Muscle of arm (tissue), 14 donors: ENCODE measurements around the gene EME1. TPM values are rescaled to one million over a fixed set of nuclear protein-coding genes. Genes with fewer than 3 reads are reported as not detected.
"Not testable (repeated sequence)": the region's sequence is repeated elsewhere in the genome, so short reads cannot be mapped to it uniquely, and the experiment has no call there.

ENCODE experiments used
- DNase-seq: peaks from one replicate; pipeline ENCODE4 v3.0.0-alpha.2; 2013
- long read RNA-seq, 11 donors: transcript quantifications; one replicate each; lab custom pipeline, GENCODE V29; 2026
- polyA plus RNA-seq, 12 donors: library from polyadenylated mRNA; unstranded; fragments of 120-200 nt; gene quantifications; one replicate each; pipeline ENCODE4 v1.2.1, GENCODE V29; 2013; ENCODE audit not compliant: insufficient read length in 12 of 12

Gene EME1, protein sequence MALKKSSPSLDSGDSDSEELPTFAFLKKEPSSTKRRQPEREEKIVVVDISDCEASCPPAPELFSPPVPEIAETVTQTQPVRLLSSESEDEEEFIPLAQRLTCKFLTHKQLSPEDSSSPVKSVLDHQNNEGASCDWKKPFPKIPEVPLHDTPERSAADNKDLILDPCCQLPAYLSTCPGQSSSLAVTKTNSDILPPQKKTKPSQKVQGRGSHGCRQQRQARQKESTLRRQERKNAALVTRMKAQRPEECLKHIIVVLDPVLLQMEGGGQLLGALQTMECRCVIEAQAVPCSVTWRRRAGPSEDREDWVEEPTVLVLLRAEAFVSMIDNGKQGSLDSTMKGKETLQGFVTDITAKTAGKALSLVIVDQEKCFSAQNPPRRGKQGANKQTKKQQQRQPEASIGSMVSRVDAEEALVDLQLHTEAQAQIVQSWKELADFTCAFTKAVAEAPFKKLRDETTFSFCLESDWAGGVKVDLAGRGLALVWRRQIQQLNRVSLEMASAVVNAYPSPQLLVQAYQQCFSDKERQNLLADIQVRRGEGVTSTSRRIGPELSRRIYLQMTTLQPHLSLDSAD
- 10 to 100 TPM in 1 of 12 donors, 1 to 10 TPM in 10, not detected in 1; 3.4 to 23.2 (median 6.6) TPM for polyA plus RNA-seq
- long read RNA-seq, donor 1 = 0 reads
- long read RNA-seq, donor 2, partial matches to known transcripts = 0 of 35 reads
- long read RNA-seq, donor 2, other reads (novel, unspliced or antisense) = 35 of 35 reads
- long read RNA-seq, donor 3 = 0 reads
- long read RNA-seq, donor 4 = 0 reads
- long read RNA-seq, donor 5 = 0 reads
- long read RNA-seq, donor 6 = 0 reads
- long read RNA-seq, donor 7 = 0 reads
- long read RNA-seq, donor 8, partial matches to known transcripts = 0 of 1 reads
- long read RNA-seq, donor 8, other reads (novel, unspliced or antisense) = 0 of 1 reads
- long read RNA-seq, donor 9, partial matches to known transcripts = 0 of 1 reads
- long read RNA-seq, donor 9, other reads (novel, unspliced or antisense) = 0 of 1 reads
- long read RNA-seq, donor 10 = 0 reads
- long read RNA-seq, donor 11, partial matches to known transcripts = 0 of 35 reads
- long read RNA-seq, donor 11, other reads (novel, unspliced or antisense) = 34 of 35 reads

DNA sequence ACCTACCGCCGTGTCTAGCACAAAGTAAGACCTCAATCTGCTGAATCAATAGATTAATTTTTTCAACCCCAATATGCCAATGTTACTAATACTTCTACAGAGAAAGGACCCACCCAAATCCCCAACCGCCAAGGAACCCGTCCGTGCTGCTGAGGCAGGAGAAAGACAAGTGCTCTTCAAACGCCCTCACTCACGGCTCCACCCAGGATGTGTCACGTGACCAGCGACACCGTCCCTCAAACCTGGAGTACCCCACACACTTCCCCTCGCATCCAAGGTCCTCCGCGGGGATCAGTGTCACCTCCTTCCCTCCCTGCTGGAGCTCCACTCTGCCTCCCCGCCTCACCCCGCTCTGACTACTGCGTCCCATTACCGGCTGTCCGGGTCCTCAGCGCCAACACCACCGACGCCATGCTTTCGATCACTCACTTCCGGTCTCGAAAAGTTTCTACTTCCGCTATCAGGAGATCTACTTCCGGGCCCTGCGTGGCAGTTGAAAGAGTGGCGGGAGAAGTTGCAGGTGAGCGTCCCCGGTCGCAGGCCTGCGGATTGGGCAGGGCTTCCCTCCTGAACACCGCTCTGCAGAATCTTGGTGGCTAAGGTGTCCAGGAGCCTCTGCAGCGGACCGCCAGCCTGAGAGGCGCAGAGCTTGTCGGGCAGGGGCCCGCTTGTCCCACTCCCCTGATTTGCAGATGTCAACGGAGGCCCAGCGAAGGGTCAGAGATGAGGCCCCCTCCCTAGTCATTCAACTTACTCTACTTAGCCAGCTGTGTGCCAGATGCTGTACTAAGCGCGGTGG lies at the start of gene EME1, which contains the start of gene MRPL27:
TSS of gene EME1 (plus strand) at position 472 of the 799 bp plus-strand sequence. CDS start 1,980 bp downstream, outside the sequence.
TSS of gene MRPL27 (minus strand) at position 427 of the 799 bp plus-strand sequence. CDS start at position 413, 14 bp downstream.
- DNase-seq = peak; percentile 95

DNA sequence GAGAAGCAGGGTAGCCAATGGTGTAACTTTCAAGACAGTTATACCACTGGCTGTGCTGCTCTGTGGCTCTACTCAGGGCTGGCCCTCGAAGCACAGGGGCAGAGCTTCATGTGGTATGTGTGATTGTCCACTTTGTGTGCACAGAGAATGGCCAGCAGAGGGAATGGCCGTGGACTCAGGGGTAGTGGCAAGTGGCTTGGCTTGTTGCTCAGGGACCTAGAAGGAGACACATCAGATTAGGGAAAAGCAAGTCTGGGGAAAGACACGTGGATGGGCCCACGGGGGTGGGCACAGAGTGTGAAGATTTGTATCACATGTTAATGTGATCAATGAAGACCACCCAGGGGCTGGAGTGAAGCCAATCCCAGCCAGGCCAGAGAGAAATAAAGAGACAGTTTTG lies 47.1 kb upstream of the EME1 start:
- DNase-seq = no peak

DNA sequence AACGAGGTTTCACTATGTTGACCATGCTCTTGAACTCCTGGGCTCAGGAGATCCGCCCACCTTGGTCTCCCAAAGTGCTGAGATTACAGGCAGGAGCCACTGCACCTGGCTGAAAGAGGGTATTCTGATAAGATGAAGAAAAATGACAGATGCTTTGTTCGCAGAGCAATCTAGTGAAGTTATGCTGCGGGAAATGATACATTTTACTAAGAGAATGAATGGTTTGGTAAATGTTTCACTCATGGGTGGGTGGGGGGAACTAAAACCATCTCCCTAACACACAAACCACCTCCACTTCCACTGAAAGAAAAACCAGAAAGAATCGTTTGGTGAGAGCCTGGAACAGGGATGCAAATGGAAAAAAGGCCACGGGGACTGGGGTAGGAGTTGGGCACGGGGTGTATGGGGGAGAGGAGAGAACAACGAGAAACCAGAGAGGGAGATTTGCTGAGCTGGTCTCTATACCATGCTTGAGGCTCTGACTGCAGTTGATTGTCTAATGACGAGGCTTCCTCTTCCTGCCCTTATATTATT lies 46.1 kb upstream of the EME1 start:
- no peak for DNase-seq

DNA sequence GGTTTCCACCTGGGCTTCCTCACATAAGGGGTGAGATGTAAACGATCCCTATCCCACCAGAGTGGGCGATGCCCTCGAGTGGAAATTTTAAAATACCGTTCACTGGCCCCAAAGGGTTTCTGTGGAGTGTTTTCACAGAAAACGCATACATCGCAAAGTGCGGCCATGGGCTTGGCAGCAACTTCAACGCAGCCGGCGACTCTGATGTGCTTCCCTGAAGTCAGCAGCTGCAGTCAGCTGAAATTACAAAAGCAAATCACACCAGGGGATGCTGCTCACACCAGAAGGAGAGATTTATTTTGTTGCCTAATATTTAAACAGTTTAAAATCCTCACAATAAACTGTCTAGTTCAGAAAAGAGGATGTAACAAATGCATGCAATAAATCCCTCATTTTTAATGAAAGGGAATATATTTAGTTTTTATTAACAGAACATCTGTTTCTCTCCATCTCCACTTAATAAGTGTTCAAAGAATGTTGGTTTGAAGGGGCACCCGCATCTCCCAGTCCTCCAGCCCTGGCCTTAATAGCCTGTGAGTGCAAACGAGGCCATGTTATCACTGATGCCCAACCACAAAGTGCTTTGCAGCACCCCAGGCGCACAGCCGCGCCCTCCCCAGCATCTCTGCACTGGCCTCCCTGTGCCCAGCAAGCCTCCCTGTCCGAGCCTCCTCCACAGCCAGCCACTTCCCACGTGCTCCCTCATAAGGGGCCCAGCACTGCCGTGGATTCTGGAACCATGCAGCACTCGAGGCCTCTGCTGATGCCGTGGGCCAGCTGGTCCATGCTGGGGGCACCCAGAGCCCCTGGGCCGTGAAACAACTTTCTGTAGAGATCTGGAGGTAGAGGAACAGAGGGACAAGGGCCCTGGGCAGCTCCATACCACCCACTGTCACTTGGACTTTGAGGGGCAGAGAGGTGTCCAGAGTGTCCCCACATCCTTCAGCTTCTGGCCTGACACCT lies 44.4 kb upstream of the EME1 start:
- DNase-seq = no peak

DNA sequence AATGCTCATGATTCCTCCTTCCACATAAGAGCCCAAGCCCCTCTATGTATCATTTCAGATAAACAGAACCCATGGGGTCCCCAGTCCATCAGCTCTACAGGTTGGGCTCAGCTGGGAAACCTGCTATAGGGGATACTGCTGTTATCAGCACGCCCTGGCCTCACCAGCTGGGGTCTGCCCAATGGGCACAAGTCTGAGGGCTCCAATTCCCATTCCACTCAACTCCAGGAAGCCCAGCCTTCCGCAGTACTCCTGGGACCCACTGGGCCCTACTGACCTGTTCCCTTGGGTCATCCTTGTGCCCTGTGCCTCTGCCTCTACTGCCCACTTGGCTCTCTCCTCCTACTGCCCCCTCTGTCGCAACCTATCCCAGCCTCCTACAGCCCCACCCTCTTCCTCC lies 43.3 kb upstream of the EME1 start:
- DNase-seq = no peak

DNA sequence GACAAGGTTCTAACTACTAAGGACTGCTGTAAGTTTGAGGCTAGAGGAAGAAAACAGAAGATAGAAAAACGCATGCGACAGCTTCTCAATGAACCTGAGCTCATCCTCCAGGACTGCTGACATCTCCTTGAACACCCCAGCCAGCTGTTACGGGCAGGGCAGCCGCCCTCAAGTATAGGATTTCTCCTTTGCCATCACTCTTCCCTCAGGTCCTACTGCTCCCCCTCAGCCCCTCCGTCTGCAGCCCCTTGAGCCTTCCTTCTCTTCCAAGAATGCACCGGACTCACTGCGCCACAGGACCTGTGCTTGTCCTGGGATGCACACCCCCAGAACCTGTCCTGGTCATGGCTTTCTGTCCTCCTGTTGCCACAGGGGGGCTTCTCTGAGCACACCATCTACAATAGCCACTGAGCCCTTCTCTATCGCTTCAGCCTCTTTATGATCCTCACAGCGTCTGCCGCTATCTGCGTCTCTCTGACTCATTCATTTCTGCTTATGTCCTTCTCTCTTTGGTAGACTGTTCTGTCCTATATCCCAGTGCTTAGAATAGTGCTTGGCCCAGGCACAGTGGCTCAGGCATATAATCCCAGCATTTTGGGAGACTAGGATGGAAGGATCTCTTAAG lies 42.8 kb upstream of the EME1 start:
- no peak for DNase-seq

DNA sequence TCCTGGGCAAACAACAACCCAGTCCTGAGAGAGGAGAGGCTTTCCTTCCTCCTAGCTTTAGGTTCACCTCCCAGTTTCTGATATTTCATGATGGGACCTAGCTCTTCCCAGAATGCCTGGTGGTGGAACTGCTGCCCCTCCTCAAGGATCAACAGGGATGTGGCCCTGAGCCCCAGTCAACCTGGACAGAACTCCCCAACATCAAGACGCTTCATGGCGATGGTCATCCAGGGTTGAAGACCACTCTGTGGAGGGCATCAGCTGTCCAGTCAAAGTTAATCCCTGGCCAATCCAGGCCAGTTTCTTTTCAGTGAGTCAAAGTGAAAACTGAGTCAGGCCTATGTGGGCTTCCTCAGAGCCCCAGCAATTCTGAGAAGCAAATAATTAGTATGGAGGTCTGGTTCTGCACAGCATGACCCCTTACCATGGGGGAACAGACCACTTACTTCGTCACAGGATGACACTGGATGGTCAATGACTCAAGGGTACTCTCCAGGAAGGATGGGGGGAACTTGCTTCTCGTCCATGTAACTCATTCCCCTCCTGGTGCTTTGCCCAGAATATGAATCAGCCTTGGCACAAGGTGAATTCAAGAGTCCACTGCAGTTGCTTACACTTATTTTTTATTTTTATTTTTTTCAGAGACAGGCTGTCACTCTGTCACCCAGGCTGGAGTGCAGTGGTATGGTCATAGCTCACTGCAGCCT lies 41.8 kb upstream of the EME1 start:
- no peak for DNase-seq

DNA sequence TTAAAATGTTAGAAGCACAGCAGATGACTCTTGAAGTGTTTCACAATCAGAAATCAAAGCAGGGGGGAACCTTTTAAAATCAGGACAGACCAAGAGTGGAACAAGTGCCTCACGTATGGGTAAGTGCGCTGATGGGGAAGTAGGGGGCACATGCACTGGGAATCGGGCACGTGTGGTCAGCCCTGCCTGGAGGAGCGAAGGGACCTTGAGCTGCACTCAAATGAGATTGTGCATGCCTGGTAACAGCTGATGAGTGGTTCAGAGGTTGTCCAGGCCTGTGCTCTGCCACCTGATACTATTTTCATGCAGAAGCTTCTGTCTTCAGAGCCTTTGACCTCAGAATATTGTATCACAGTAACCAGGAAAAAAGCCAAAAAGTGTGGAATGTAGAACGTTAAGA lies 40.8 kb upstream of the EME1 start:
- no peak for DNase-seq

DNA sequence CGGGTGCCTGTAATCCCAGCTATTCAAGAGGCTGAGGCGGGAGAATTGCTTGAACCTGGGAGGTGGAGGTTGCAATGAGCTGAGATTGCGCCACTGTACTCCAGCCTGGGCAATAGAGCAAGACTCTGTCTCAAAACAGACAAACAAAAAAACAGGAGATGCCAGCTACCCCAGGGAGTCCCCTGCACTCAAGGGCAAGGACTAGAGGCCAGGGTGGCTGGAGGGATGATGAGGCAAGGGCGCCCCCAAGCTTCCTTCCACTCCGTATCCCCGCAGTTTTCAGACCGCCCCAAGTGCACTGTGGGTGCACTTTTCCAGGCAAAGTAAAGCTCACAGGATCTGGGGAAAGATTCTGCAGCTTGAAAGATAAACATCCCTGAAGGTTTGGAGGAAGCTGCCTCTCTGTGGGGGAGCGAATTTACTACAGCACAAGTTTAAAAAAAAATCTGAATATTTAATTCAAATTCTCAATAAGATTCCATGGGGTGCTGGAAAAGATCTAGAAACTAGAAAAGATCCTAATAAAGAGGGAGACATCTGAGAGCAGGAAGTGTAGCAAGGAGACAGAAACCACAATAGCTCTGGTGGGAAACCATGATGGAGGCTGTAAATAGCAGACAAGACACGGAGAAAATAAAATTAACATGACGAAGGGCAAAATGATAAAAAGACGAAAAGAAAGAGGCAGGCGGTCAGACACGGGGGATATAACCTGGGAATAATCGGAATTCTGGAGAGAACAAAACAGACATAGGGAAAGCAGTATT lies 39.6 kb upstream of the EME1 start:
- not testable (repeated sequence) for DNase-seq

DNA sequence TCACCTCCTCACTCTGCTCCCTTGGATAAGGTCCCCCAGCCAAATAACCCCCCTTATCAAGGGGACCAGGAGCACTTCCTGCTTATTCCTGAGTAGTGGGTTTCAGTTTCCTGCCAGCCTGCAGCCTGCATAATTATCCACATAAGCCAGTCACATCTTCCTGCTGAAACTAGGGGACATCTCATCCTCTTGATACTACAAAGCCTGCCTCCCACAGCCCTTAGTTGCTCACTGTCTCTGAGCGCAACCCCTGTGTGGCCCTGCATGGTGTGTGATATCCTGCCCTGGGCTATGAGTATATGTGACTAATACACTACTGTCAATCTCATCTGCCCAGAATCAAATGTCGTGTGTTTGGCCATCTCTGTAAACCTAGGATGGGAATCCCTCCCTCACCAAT lies 35.1 kb upstream of the EME1 start:
- DNase-seq = no peak

DNA sequence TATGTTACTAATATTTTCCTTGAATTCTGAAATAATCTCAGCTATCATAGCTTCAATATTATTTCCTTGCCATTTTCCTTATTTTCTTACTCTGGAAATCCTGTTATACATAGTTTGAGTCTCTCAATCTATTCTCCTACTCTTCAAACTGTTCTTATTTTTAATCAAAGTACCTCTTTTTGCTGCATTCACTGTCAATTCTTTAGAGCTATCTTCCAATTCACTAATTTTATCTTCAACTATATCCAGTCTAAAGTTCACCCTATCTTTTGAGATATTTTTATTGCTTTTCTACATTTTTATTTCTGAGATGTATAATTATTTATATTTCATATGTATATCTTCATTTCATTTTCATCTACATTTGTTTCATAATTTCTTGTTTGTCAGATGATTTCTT lies 34.4 kb upstream of the EME1 start:
- DNase-seq = no peak

DNA sequence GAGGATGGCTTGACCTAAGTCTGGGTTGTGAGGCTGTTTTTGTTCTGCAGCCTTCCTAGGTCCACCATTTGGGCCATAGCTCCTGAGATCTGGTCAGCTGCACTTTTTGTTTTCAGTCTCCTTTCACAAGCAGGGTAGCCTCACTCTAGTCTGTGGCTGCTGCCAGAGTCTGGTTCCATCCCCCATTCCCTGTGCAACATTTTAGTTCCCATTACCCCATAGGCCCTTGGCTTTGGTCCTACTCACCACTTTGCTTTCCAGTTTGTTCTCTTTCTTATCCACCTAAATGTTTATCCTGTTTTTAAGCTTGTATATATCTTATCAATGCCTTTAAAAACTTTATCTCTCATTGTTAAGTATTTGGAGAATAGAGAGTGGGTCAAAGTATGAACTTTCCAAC lies 33.6 kb upstream of the EME1 start:
- DNase-seq = no peak

DNA sequence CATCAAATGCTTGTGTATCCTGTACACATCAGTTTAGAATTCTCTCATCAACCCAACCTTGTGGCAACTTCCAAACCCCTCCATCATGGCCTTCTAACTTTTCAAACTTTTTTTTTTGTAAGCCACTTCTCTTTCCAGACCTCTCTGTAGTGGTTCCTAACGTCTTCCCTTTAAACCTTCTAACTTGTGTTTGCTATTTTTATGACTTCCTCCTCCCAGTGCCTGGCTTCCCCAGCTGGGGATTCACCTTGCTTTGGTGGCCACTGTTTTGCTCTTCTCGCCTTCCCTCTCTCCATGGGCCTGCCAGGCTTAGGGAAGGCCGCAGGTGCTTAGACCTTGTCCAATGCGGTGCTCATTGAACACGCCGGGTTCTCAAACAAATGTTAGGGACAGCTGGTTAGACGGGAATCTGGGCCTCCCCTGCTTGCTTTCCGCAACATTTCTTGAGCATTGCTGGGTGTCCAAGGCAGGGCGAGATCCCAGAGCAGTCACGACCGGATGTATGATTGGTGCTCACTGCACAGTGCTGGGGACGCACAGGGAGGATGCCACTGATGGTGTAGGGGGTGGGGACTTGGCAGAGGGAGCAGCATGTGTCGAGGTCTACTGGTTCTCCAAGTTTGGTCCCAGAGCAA lies 28.2 kb upstream of the EME1 start:
- no peak for DNase-seq

DNA sequence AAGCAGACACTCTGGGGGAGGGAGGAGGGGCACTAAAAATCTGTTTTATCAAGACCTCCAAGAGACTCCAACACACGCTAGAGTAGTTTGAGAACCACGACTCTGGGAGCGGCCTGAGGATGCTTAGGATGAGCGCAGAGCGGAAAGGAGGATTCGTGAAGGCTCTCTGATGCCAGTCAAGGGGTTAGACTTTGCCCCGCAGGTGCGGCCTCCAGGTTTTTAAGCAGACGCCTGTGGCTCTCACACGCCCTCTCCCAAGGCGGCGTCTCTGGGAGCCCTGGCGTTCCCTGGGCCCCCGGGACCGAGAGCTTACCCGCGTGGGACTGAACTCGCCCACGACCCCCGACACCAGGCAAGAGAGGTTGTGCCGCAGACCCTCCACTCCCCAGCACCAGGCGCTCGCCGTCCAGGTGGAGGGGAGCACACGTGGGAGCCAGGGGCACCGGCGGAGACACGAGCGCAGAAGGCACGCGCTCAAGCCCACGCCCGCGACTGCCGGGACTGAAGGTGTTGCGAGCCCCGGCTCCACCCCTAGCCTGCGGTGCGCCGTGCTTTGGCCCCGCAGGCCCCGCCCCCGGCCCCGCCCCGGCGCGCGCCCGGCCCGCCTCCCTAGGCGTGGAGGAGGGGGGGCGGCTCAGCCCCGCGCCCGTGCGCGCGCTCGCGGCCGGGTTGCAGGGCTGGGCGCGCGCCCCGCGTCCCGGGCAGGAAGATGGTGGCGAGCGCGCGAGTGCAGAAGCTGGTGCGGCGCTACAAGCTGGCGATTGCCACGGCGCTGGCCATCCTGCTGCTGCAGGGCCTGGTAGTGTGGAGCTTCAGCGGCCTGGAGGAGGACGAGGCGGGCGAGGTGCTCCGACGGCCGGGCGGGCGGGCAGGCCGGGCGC lies 27.4 kb upstream of the EME1 start, which contains the start of gene XYLT2:
TSS of gene XYLT2 (plus strand) at position 695 of the 881 bp plus-strand sequence. CDS start at position 710, 15 bp downstream.
- DNase-seq = peak; percentile 79

DNA sequence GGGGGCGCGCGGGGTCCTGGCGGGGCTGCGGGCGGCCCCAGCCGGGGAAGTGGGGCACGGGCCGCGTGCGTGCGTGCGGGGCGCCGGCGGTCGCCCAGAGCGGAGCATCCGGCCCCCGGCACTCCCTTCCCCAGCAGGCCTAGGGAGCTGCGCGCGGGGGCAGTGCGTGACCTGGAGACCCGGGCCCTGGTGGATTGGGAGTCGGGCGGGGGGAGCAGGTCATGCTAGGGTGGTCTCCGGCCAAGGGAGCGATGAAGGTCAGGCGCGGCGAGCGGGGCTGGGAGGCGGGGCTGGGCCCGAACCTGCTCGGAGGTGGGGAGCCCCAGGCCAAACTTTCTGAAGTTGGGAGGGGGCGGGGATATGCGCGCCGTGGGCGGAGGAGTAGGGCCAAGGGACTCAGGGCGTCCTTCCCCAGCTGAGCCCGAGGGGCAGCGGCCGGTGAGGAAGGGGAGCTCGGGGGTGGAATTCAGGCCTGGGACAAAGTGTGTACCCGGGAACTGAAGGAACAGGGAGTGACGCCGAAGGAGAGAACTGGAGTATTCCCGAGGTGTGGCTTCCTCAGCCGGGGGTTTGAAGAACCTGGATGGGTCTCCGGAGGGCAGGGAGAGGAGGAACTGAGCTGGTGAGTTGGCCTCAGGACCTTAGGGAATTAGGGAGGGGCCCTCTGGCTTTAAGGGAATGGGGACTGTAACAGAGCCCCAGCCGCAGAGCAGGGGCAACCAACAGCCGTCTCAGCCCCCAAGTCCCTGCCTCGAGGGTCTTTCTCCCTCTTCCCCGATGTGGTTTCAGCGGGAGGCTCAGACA lies 26.5 kb upstream of the EME1 start:
- DNase-seq = peak; percentile 48
